Hepatic stellate cell (primary cell): Measurements from ENCODE around the gene PTPN5.

Experiments
- DNase-seq: peaks from one replicate; pipeline ENCODE4 v3.0.0; 2011; ENCODE audit warnings: low spot score

The PTPN5 gene

DNA sequence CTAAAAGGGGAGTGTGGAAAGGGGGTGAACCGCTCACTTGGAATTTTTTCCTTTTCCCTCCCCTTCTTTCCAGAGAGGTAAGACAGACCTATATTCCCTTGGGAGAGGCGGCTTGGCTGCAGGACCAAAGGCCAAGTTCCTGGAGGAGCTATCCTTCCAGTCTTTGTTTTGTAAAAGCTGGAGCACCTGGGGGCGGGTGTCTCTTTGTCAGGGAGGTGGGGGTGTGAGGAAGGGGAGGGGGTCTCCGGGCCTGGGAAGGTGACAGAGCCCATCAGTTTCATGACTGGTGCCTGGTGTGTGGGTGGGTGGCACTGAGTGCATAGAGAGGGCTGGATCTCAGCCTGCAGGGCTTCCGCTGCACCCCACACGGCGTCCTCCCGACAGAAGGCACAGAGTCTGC, 18.5 kb downstream of the PTPN5 start:
- no peak for DNase-seq

DNA sequence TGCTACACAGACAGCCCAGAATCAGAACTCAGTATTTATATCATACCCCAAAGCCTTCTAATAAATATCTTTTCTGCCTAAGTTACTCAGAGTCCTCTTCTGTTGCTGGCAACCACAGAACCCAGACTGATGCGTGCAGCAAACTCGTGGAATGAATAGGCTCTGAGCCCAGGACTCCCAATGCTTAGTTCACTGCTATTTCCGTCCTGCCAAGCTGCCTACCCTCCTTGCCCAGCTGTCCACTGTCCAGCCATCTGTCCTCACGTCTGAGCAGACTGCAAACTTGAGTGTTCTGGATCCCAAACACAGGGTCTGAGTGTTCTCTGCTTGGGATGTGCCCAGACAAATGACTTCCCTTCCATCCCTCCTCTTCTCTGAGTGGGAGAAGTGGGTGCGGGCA, 19.4 kb downstream of the PTPN5 start:
- peak; percentile 16 for DNase-seq

DNA sequence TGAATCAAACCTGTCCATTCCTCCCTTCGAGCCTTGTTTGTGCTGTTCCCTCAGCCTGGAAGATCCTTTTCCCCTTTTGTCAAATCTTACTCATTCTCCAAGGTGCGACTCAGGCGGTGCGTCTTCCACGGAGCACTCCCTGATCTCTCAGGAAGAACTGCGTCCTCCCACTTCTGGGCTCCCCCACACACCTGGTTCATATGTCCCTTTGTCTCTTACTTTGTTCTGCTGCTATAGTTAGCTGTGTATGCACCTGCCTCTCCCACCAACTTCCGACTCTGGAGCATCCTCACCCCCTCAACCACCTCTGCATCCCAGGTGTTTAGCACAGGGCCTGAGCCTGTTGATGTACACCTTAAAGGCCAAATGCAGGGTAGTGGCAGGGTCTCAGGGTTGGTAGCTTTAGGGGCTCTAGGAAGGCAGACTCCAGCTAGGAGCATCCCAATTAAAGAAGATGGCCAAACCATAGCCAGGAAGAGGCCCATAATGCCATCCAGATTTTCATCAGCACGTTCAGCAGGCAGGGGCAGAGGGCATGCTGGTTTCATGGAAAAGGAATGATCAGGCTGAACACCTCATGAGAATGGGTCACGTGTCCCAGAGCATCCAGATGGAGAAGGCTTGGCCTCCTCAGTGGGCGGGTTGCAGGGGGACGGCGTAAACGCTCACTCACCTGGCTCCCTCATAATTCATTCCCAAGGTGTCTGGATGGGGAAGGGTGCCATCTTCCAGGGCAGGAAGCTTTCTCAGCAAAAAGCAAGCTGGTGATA, 20.1 kb downstream of the PTPN5 start:
- DNase-seq, result no peak

DNA sequence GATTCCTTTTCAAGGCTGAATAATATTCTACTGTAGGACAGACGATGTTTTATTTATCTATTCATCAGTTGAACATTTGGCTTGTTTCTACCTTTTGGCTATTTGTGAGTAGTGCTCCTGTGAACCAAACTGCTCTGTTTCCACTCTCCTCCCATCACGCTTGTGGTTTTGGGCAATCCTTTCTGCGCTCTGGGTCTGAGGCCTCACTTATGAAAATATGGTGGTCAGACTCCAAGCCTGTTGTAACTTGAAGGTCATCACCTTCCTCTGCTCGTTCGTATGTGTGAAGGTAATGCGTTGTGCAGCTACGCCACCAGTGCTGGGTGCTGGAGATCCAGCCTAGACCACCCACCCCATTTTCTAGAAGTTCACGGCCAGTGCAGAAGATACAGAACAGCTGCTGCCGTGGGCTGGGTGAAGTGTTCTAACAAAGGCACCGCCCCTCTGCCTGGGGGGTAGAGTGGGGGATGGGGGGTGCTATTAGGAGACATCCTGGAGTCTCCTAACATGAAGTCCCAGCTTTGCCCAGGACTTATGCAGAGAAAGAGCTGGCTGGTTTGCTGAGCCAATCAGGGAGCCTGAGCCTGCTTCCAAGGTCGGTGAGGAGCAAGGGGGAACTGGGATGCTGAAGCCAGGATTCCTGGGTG, 21.0 kb downstream of the PTPN5 start:
- DNase-seq, result no peak

DNA sequence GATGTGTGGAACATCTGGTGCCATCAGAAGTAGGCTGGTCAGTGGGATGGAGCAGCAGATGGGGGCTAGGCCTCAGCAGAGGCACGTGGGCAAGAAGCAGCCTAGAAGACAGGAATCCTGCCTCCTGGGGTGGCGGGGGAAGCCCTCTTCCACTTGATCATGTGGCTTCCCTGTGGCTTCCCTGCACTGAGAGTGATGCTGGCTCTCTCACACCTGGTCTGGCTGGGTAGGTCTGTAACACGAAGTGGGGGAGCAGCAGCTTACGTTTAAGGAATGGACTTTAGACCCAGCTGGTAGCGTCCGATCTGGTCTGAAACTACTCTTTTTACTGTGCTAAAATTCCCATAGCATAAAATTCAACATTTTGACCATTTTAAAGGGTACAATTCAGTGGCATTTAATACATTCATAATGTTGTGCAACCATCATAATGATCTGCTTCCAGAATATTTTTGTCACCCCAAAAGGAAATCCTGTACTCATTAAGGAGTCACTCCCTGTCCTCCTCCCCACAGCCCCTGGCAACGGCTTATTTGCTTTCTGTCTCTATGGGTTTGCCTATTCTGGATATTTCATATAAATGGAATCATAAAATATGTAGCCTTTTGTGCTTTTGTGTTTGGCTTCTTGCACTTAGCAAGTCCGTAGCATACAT, 21.7 kb downstream of the PTPN5 start:
- no peak for DNase-seq

DNA sequence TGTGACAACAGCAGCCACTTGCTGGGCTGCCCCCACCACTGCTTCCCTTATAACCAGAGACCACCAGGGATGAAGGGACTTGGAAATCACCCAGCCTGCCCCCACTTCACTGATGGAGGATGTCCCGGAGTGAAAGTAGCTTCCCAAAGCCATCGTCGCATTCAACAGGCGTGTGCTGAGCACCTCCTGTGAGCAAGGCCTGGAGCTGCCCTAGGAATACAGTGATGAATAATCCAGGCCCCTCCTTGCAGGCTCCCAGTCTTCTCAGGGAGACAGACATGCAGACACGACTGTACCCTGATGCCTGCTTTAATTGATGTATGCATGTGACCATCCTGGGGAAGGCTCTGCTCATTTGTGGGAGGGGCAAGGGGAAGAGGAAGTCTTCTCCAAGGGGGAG, 22.6 kb downstream of the PTPN5 start:
- no peak for DNase-seq

DNA sequence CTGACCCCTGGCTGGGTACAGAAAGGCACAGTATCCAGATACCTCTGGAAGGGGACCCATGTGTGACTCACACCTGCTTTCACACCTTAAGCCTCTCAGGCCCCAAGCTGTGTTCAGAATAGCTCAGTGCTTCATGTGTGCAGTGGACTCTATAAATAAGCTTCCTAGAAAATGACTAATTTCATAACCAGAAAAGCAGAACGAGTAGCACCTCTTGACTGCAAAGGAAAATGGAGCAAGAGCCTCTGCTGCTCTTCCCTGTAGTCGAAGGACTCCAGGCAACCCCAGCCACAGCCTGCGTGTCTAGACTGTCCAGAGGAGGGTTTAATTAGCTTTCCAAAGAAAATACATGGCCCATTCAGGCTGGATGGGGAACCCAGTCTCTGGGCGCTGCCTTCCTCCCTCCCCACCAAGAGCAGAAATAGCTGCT, 23.1 kb downstream of the PTPN5 start:
- DNase-seq, result no peak

DNA sequence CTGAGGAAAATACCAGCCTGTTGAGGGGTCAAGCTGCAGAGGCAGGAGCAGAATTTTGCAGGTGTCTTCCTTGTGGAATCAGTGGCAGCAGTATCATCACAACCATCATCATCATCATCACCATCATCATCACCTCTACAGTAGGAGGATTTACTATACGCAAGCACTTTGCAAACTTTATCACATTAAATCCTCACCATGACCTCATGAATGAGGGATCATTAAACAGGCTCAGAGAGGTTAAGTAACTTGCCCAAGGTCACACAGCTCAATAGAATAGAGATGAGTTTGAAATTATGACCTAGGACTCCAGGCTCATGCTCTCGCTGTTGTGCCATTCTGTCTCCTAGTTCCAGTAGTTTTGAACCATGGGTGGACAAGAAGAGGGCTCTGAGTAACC, 25.6 kb downstream of the PTPN5 start:
- DNase-seq, result no peak

DNA sequence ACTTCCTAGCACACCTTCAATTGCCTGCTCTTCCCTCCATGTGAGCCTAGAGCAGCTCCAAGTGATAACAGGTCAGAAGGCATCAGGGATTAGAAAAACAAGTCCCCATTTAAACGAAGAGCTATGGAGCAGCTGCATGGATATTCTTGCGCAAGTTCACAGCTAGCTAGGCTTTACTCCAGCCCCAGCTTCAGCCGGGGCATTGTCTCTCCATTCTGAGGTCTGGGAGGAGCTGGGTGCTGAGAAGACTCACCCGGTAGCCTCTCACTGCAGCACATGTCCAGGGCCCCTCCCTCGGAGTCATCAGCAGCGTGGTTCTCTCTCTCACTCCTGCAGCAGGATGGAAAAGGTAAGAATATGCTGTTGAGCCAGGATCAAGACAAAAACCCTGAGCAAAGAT, 26.0 kb downstream of the PTPN5 start:
- no peak for DNase-seq

DNA sequence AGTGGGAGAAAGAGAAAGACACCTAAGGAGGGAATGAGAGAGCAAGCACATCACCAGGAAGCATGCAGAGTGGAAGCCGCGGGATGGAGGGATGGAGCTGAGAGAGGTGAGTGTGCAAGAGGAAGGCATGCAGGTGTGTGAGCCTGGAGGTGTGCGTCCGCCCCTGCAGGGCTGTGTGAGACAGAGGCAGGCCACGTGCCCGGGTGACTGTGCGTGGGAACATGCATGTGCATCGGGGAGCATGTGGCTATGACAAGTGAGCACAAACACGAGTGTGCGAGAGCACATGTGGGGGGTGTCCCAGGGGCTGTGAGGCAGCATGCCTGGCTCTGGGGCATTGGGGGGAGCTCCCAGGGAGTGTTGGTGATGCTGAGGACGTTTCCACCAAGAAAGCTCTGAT, 29.9 kb downstream of the PTPN5 start:
- DNase-seq, result no peak

DNA sequence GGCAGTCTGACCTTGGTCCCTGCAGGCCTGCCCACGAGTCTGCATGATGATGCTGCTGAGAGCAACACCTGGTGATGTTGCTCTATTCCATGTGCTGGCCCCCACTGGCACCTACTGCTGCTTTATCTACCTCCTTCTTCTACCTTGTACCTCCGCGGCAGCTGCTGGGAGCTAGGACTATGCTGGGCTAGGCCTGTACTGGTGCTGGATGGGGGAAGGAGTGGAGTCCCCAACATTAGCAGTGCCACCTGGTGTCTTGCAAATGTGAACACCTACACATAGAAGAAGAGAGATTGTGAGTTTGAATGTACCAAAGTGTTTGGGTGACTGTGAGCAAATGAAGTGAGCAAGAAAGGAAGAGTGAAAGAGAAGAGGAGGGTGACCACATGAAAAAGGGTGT, 30.5 kb downstream of the PTPN5 start:
- DNase-seq, result no peak

DNA sequence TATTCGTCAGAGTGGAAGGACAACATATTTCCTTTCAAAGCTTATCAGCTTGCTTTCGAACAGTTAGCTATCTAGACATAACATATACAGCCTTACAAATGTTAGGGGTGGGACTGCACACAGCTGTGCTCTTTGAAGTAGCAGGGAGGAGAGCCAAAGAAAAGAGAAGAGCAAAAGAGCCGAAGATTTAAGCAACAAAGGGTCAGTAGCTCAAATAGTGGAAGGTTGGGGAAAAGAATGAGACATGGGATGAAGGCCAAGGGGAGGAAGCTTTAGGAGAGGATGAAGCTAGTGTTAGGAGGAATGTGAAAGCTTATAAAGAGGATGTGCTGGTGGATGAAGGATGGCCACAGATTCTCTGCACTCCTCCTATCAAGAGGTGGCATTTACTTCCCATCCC, 33.8 kb downstream of the PTPN5 start:
- no peak for DNase-seq

DNA sequence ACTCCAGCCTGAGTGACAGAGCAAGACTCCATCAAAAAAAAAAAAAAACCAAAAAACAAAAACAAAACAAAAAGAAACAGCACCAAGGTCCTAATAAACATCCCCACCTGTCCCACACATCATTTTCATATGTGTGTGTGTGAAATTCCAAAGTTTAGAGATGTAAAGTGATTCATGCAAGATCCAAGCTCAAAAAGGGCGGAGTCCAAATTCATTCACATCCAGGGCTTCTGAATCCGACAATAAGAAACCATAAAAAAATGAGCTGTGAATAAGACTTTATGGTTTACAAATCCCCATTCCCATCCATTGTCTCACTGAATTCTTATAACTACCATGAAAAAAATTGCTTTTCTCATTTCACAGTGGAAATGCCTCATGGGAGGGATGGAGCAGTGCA, 34.7 kb downstream of the PTPN5 start:
- no peak for DNase-seq

DNA sequence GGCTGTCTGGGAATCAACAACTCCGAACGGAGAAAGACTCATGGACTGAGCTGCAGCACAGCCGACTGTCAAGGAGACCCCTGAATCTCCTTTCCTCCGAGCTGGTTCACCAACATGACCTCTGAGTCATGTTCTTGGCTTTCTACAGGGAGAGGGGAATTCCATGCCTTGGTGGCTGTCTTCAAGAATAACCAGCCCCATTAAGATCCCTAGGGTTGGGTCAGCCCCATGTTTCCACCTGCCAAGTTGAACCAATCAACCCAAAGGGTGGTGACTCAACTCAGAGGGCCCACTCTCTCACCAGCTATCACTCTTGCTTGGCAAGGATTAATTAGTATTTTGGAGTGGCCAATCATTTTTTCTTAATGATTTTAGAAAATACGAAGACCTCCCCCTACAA, 37.3 kb downstream of the PTPN5 start:
- no peak for DNase-seq

DNA sequence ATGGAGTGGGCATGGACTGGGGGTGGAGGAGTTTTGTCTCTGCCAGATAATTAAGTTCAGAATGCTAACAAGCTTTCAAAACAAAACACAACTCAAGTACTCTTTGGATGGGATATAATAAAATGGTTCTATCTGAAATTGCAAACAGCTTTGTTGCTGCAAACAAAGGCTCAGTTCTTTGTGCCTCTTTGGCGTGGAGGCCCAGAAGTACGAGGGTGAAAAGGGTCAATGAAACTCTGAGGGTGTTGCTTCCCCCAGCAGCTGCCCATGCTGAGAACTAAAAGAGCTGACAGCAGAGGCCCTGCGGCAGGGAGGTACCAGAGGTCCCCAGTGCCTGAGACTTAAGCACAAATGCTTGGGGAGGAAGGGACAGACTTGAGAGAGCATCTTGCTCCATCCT, 39.1 kb downstream of the PTPN5 start:
- no peak for DNase-seq

DNA sequence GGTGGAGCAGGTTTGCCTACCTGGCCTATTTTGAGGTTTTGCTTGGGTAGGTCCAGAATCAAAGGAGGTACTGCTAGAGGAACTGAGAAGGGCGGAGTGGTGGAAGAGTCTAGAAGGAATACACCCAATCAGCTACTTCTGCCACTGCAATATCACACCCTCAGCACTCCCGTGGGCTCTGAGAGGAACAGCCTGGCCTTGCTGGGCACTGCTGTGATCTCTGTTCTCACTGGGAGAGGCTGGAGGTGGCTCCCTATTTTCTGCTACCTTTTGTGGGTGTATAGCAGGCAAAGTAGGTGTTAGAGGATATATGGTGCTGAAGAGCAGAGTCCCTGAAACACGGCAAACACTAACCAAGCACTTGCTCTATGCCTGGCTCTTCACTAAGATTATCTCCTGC, 40.7 kb downstream of the PTPN5 start:
- no peak for DNase-seq

DNA sequence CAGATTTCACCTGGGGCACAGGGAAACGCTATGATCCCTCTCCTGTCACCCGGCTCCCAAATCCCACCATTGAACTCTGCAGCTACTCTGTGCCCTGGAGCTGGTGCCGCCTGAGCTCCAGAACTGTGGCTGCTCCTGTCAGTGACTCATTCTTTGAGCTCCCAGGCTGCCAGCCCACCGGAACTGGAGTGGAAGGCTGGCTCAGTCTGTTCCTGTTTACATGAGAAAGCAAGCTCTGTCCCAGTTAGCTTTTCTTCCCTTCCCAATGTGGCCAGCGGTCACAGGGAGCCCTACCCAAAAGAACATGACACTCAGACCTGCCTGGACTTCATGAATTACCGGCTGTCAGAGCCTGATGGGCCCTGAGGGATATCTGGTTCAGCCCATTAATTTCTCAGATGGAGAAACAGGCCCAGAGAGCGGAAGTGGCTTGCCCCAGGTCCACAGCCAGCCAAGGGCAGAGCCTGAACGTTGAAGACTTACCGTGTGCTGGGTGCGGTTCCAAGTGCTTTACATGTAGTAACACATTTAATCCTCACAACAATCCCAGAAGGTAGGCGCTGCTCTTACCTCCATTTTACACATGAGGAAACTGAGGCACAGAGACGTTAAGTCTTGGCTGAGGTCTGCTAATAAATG, 41.8 kb downstream of the PTPN5 start:
- DNase-seq, result peak; percentile 68

DNA sequence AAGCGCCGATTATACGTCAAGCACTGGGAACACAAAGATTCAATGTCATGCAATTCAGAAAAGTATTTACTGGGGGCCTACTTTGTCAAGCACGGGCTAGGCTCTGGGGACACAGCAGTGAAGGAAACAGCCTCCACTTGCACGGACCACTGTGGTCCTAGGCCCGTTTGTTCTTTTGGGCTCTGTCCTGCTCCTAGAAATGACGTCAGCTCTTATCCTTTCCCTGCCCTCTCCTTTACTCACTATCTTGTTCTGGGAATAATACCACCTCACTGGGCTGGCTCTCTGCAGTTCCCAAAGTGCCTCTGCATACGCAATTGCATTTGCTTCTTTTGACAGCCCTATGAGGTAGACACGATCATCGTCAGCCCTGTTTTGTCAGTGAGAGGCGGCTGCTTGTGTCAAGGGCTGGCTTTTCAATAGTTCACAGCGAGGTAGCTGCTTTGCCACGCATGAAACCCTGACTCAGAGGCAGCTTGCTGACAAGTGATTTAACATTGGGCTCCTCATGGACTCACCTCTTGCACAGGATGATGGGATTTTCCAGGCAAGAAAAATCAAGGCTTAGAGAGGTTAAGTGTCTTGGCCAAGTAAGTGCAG, 42.7 kb downstream of the PTPN5 start:
- no peak for DNase-seq

DNA sequence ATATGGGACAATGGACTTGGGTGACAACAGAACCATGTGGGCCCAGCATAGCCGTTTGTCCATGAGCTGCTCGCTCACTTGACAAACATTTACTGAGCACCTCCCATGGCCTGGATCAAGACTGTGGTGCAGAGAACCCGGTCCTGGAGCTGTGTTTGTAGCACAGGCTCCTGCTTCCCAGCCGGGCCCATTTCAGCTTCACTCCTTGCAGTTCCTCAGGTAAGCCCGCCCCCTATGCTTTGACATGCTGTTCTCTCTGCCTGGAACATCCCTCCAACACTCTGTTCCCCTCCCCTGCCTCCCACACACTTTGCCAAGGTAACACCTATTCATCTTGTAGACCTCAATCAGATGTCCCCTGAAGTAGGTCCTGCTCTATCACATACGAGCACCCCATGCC, 46.3 kb downstream of the PTPN5 start:
- no peak for DNase-seq

DNA sequence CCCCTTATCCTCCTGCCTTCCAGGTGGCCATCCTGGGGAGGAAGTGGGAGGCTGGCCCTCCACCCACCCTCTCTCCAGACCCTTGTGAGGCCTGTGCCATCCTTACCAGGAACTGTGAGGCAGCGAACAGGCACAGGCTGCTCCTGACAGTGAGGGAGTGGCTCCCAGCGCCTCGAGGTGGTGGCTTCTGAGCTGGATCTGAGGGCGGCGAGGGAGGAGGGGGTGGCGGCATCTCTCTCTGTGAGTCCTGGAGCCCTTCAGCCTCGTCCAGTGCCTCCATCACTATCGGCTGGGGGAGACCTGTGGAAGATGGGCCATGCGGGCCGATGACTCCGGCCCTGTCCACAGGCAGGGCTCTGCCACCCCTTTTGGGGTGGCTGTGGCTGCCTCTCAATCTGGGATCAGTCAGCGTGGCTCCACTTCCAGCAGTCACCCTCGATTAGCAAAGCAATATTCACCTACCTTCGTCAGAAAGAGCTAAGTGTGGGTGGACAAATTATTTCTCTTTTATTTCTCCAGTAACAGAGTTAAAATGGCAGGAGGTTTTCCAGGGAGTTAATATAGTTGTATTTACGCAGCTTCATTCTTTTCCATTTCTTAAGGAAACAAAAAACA, 47.6 kb downstream of the PTPN5 start:
- no peak for DNase-seq

DNA sequence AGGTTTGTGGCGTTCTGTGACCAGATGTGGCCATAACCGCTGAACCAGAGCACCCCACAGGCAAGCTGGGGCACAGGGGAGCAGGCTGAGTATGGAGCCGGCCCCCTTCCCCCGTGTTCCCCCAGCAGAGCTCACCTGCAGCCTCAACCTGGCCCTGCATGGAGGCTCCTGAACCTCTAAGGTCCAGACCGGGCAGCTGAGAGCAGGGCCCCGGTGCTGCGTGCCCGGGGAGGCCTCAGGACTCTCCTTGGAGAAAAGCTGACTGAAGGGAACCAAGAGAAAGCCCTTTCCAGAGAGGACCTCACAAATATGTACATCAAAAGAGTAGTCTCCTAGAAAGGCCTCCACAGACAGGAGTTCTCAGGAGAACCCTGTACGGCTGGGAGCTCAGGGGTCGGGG, 48.2 kb downstream of the PTPN5 start:
- DNase-seq, result no peak

DNA sequence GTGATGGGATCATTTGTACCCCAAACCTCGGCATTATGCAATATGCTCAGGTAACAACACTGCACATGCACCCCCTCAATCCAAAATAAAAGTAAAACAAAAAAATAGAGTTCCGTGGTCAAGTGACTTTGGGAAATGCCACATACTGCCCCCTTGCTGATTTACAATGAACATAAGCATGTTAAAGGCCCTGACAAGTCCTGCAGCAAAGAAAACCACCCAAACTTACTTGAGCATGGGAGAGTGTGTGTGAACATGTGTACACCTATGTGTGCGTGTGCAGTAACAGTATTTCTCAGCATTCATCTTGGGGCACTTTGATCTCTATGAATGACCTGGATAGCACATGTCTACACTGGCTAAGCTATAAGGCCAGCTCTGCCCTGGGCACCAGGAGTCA, 49.8 kb downstream of the PTPN5 start:
- DNase-seq, result no peak
